HepG2 (cell line): Measurements from ENCODE around the gene VASN.

Experiments
- BRCA1 ChIP-seq: sonication (generic); formaldehyde crosslinking; IDR thresholded peaks from 2 replicates; pipeline ENCODE4 v1.4.0; 2020; ENCODE audit warnings: missing genetic modification reagents
- SMAD3 ChIP-seq: sonication (generic); formaldehyde crosslinking; IDR thresholded peaks from 2 replicates; pipeline ENCODE4 v1.4.0; 2020; ENCODE audit warnings: missing genetic modification reagents
- XRCC5 ChIP-seq: fragments of 200-400 bp; formaldehyde crosslinking; optimal IDR thresholded peaks from 2 replicates; pipeline ENCODE3; 2017; ENCODE audit warnings: mild to moderate bottlenecking, low read length
- ZNF883 ChIP-seq: sonication (generic); formaldehyde crosslinking; IDR thresholded peaks from 2 replicates; pipeline ENCODE4 v1.5.1; 2020; ENCODE audit warnings: mild to moderate bottlenecking, missing genetic modification reagents; ENCODE audit errors: not compliant biosample characterization
- ZSCAN9 ChIP-seq: IDR thresholded peaks from 2 replicates; pipeline ENCODE4 v1.6.1; 2016; ENCODE audit warnings: borderline replicate concordance
- TF ChIP-seq, protein P1 (sequence below): sonication (generic); formaldehyde crosslinking; IDR thresholded peaks from one replicate; pipeline ENCODE4 v1.5.1; 2020; ENCODE audit warnings: mild to moderate bottlenecking, missing genetic modification reagents; ENCODE audit errors: not compliant biosample characterization
- TF ChIP-seq, protein P2 (sequence below): sonication (generic); formaldehyde crosslinking; IDR thresholded peaks from 2 replicates; pipeline ENCODE4 v1.4.0; 2020; ENCODE audit warnings: missing genetic modification reagents, mild to moderate bottlenecking, borderline replicate concordance

DNA sequence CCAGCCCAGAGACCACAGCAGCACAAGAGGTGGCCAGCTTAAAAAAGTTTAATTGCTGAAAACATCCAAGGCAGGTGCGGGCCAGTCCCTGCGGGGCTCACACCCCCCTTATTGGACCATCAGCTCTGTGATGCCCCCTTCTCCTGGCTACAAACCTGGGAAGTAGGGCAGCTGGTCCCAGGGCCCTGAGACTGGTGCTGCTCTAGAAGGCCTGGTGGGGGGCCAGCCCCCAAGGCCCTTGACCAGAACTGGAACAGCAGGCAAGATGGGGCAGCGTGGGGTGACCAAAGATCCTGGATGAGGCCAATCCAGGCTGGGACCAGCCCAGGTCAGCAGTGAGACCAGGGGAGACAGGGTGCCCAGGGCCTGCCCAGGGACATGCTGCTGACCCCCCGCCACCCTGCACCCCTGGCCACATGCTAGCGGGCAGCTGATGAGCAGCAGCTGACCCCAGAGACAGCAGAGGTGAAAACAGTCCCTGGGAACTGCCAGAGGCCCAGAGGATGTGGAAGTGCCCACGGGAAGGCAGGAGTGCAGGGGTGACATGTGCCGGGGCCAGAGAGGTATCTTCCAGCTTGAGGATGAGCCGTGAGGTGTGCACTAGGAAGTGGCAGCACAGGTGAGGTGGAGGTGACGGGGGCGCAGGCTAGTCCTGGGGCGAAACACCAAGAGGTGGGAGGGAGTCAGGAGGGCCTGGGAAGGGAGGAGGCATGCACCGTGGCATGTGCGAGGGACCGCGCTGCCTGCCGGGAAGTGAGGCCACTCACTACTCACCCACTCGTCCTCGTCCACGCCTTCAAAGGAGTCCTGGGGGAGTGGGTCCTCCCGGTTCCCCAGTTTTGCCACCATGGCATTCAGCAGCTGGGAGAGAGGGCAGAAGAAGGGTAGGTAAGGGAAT is 16.9 kb upstream of the VASN start:
- TF ChIP-seq XRCC5: no peak
- no peak for TF ChIP-seq SMAD3
- TF ChIP-seq, protein P1, sequence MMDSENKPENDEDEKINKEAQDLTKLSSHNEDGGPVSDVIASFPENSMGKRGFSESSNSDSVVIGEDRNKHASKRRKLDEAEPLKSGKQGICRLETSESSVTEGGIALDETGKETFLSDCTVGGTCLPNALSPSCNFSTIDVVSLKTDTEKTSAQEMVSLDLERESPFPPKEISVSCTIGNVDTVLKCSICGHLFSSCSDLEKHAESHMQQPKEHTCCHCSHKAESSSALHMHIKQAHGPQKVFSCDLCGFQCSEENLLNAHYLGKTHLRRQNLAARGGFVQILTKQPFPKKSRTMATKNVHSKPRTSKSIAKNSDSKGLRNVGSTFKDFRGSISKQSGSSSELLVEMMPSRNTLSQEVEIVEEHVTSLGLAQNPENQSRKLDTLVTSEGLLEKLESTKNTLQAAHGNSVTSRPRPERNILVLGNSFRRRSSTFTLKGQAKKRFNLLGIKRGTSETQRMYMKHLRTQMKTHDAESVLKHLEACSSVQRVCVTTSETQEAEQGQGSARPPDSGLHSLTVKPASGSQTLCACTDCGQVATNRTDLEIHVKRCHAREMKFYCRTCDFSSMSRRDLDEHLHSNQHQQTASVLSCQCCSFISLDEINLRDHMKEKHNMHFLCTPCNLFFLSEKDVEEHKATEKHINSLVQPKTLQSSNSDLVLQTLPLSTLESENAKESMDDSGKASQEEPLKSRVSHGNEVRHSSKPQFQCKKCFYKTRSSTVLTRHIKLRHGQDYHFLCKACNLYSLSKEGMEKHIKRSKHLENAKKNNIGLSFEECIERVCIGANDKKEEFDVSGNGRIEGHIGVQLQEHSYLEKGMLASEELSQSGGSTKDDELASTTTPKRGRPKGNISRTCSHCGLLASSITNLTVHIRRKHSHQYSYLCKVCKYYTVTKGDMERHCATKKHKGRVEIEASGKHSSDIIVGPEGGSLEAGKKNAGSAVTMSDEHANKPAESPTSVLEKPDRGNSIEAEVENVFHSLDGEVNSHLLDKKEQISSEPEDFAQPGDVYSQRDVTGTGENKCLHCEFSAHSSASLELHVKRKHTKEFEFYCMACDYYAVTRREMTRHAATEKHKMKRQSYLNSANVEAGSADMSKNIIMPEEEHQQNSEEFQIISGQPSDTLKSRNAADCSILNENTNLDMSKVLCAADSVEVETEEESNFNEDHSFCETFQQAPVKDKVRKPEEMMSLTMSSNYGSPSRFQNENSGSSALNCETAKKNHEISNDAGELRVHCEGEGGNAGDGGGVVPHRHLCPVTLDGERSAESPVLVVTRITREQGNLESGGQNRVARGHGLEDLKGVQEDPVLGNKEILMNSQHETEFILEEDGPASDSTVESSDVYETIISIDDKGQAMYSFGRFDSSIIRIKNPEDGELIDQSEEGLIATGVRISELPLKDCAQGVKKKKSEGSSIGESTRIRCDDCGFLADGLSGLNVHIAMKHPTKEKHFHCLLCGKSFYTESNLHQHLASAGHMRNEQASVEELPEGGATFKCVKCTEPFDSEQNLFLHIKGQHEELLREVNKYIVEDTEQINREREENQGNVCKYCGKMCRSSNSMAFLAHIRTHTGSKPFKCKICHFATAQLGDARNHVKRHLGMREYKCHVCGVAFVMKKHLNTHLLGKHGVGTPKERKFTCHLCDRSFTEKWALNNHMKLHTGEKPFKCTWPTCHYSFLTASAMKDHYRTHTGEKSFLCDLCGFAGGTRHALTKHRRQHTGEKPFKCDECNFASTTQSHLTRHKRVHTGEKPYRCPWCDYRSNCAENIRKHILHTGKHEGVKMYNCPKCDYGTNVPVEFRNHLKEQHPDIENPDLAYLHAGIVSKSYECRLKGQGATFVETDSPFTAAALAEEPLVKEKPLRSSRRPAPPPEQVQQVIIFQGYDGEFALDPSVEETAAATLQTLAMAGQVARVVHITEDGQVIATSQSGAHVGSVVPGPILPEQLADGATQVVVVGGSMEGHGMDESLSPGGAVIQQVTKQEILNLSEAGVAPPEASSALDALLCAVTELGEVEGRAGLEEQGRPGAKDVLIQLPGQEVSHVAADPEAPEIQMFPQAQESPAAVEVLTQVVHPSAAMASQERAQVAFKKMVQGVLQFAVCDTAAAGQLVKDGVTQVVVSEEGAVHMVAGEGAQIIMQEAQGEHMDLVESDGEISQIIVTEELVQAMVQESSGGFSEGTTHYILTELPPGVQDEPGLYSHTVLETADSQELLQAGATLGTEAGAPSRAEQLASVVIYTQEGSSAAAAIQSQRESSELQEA (CRISPR knock-in tag): no peak
- TF ChIP-seq BRCA1 (CRISPR knock-in tag): no peak
- no peak for TF ChIP-seq ZNF883 (CRISPR knock-in tag)
- TF ChIP-seq, protein P2, sequence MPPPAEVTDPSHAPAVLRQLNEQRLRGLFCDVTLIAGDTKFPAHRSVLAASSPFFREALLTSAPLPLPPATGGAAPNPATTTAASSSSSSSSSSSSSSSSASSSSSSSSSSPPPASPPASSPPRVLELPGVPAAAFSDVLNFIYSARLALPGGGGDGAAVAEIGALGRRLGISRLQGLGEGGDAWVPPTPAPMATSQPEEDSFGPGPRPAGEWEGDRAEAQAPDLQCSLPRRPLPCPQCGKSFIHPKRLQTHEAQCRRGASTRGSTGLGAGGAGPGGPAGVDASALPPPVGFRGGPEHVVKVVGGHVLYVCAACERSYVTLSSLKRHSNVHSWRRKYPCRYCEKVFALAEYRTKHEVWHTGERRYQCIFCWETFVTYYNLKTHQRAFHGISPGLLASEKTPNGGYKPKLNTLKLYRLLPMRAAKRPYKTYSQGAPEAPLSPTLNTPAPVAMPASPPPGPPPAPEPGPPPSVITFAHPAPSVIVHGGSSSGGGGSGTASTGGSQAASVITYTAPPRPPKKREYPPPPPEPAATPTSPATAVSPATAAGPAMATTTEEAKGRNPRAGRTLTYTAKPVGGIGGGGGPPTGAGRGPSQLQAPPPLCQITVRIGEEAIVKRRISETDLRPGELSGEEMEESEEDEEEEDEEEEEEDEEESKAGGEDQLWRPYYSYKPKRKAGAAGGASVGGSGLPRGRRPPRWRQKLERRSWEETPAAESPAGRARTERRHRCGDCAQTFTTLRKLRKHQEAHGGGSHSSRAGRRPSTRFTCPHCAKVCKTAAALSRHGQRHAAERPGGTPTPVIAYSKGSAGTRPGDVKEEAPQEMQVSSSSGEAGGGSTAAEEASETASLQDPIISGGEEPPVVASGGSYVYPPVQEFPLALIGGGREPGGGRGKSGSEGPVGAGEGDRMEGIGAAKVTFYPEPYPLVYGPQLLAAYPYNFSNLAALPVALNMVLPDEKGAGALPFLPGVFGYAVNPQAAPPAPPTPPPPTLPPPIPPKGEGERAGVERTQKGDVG: no peak
- TF ChIP-seq ZSCAN9 (CRISPR knock-in tag): no peak
